ENCODE results near the gene SPTLC3. TPM values are rescaled to one million over a fixed set of nuclear protein-coding genes. Genes with fewer than 3 reads are reported as not detected.
A peak's percentile ranks its signal among the peaks of the same experiment; 100 is the strongest.

SPTLC3 gene
- total RNA-seq, 1 experiment from 2014 or later = 10.7 TPM

DNA sequence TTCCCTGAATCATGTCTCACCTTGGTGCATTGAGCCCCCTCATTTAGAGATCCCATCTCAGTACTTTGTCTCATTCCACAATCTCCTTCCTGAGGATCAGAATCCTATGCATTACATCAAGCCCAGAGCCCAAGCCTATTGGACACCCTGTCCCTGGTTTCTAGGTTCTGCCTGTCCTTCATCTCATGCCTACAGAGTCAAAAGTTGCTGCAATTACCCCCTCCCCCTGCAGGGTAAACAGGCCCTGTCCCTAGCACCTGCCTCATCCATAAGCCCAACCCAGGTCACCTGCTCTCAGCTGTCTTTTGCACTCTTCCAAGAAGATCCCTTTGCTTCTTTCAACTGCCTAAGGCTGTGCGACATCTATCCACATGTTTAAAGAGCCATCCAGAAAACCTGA is 93.9 kb downstream of the SPTLC3 start:
- H3K79me2 ChIP-seq (ENCODE audit: low read depth) = no peaks in the 10 kb centered on the region
- H3K36me3 ChIP-seq (ENCODE audit: low read depth) = no peaks in the 10 kb centered on the region
- H3K4me1 ChIP-seq (replicated peaks; ENCODE audit: insufficient read depth) = peaks cover 24% of the 10 kb centered on the region
- no peaks in the 10 kb centered on the region for H3K27me3 ChIP-seq (ENCODE audit: insufficient read depth, low read depth)
- no peak overlapping the region for H3K27ac ChIP-seq
- no peaks in the 10 kb centered on the region for H3F3A ChIP-seq (ENCODE audit: insufficient read depth, low read depth)
- no peak overlapping the region for H2AFZ ChIP-seq
- H3K4me3 ChIP-seq = no peak overlapping the region
- no peaks in the 10 kb centered on the region for H3K9me2 ChIP-seq (ENCODE audit: insufficient read depth)
- no peak for DNase-seq
- no peaks in the 10 kb centered on the region; the same call in 1 of the 2 replicates for H3K9me3 ChIP-seq (ENCODE audit: insufficient read depth, low read depth)
- BruUV-seq (replicated peaks) = no TSS peak
- no peak overlapping the region for H3K4me2 ChIP-seq
- no peaks in the 10 kb centered on the region for H4K20me1 ChIP-seq (ENCODE audit: insufficient read depth)
- ChIA-PET CTCF (no interaction called here), POLR2A (ENCODE audit: unreplicated experiment) (no interaction called here)
- intact Hi-C loops (cut with micrococcal nuclease; ENCODE audit: unreplicated experiment) = no loop called here
- no peak for TF ChIP-seq CTCF (conservative IDR thresholded peaks at IDR 0.05)
- TF ChIP-seq EZH2 (IDR thresholded peaks at IDR 0.05; ENCODE audit: low read depth) = no peak

GRCh38 chr20:13105039-13105438 is 96.3 kb downstream of the SPTLC3 start:
- no TSS peak for BruUV-seq (replicated peaks)
- TF ChIP-seq EZH2 (IDR thresholded peaks at IDR 0.05; ENCODE audit: low read depth) (no peak), CTCF (conservative IDR thresholded peaks at IDR 0.05) (no peak)
- peaks cover 16% of the 10 kb centered on the region for H3K4me1 ChIP-seq (replicated peaks; ENCODE audit: insufficient read depth)
- no peaks in the 10 kb centered on the region for H3F3A ChIP-seq (ENCODE audit: insufficient read depth, low read depth)
- H3K9me2 ChIP-seq (ENCODE audit: insufficient read depth) = no peaks in the 10 kb centered on the region
- intact Hi-C loops (cut with micrococcal nuclease; ENCODE audit: unreplicated experiment) = loop anchor here (1.0 kb wide), 1 partner anchor 96 kb away; no protein-coding TSS in a partner anchor
- no peaks in the 10 kb centered on the region for H4K20me1 ChIP-seq (ENCODE audit: insufficient read depth)
- no peak overlapping the region for H3K4me3 ChIP-seq
- no peak overlapping the region for H3K4me2 ChIP-seq
- no peaks in the 10 kb centered on the region for H3K36me3 ChIP-seq (ENCODE audit: low read depth)
- H3K27ac ChIP-seq = no peak overlapping the region
- no peaks in the 10 kb centered on the region for H3K79me2 ChIP-seq (ENCODE audit: low read depth)
- ChIA-PET CTCF (no interaction called here), POLR2A (ENCODE audit: unreplicated experiment) (interaction anchor here (0.6 kb wide), 1 partner anchor 22 kb away, joined by 3 read pairs; no protein-coding TSS in a partner anchor)
- H2AFZ ChIP-seq = no peak overlapping the region
- H3K27me3 ChIP-seq (ENCODE audit: insufficient read depth, low read depth) = no peaks in the 10 kb centered on the region
- no peak for DNase-seq
- no peaks in the 10 kb centered on the region; the same call in 1 of the 2 replicates for H3K9me3 ChIP-seq (ENCODE audit: insufficient read depth, low read depth)

GRCh38 chr20:13105864-13106457 is 97.2 kb downstream of the SPTLC3 start:
- Histone ChIP-seq H2AFZ (no peak overlapping the region), H3K4me3 (no peak overlapping the region), H3K79me2 (ENCODE audit: low read depth) (no peaks in the 10 kb centered on the region), H3K36me3 (ENCODE audit: low read depth) (no peaks in the 10 kb centered on the region), H4K20me1 (ENCODE audit: insufficient read depth) (no peaks in the 10 kb centered on the region), H3K27me3 (ENCODE audit: insufficient read depth, low read depth) (no peaks in the 10 kb centered on the region), H3K4me2 (peak overlapping the region; percentile 29; the same call in 1 of the 2 replicates), H3K9me2 (ENCODE audit: insufficient read depth) (no peaks in the 10 kb centered on the region), H3K9me3 (ENCODE audit: insufficient read depth, low read depth) (no peaks in the 10 kb centered on the region; the same call in 1 of the 2 replicates), H3F3A (ENCODE audit: insufficient read depth, low read depth) (no peaks in the 10 kb centered on the region), H3K4me1 (replicated peaks; ENCODE audit: insufficient read depth) (peaks cover 14% of the 10 kb centered on the region), H3K27ac (no peak overlapping the region)
- intact Hi-C loops (cut with micrococcal nuclease; ENCODE audit: unreplicated experiment) = loop anchor here (1.0 kb wide), 3 partner anchors 97 to 181 kb away; no protein-coding TSS in a partner anchor
- no peak for DNase-seq
- ChIA-PET POLR2A (ENCODE audit: unreplicated experiment) (no interaction called here), CTCF (no interaction called here)
- TF ChIP-seq EZH2 (IDR thresholded peaks at IDR 0.05; ENCODE audit: low read depth) (no peak), CTCF (conservative IDR thresholded peaks at IDR 0.05) (peak; percentile 83)
- no TSS peak for BruUV-seq (replicated peaks)
